ENCODE results near the gene APC2.

Gene APC2

GRCh38 chr19:1494115-1494815 lies 44.3 kb downstream of the APC2 start:
- H2AFZ ChIP-seq (ENCODE audit: low read depth, low read length), result no peak overlapping the region
- H3K4me1 ChIP-seq (ENCODE audit: low read length), result no peaks in the 10 kb centered on the region
- TF ChIP-seq CTCF (IDR thresholded peaks at IDR 0.05; ENCODE audit: low read depth, low read length), result no peak
- TF ChIP-seq EZH2phosphoT487 (IDR thresholded peaks at IDR 0.05; ENCODE audit: low read depth), result no peak
- H3K4me2 ChIP-seq (ENCODE audit: low read length), result no peak overlapping the region
- no peaks in the 10 kb centered on the region for H3K79me2 ChIP-seq (ENCODE audit: low read length)
- no peaks in the 10 kb centered on the region for H3K9me3 ChIP-seq (ENCODE audit: insufficient read depth, low read length)
- no peak overlapping the region for H3K27ac ChIP-seq (ENCODE audit: low read length)
- no peak overlapping the region for H3K4me3 ChIP-seq (ENCODE audit: low read length)
- no peaks in the 10 kb centered on the region for H3K27me3 ChIP-seq (ENCODE audit: low read depth, low read length)
- H4K20me1 ChIP-seq (ENCODE audit: insufficient read depth, low read length), result no peaks in the 10 kb centered on the region
- no peak overlapping the region for H3K9ac ChIP-seq (ENCODE audit: low read length)
- no peaks in the 10 kb centered on the region for H3K36me3 ChIP-seq (replicated peaks; ENCODE audit: low read depth, low read length)

- Histone ChIP-seq H2AFZ (ENCODE audit: low read depth, low read length) (no peak overlapping the region), H3K4me3 (ENCODE audit: low read length) (no peak overlapping the region), H3K4me2 (ENCODE audit: low read length) (no peak overlapping the region), H3K79me2 (ENCODE audit: low read length) (no peaks in the 10 kb centered on the region), H3K27me3 (ENCODE audit: low read depth, low read length) (no peaks in the 10 kb centered on the region), H3K27ac (ENCODE audit: low read length) (no peak overlapping the region), H3K9ac (ENCODE audit: low read length) (no peak overlapping the region), H4K20me1 (ENCODE audit: insufficient read depth, low read length) (no peaks in the 10 kb centered on the region), H3K9me3 (ENCODE audit: insufficient read depth, low read length) (no peaks in the 10 kb centered on the region), H3K4me1 (ENCODE audit: low read length) (no peaks in the 10 kb centered on the region), H3K36me3 (replicated peaks; ENCODE audit: low read depth, low read length) (no peaks in the 10 kb centered on the region)
- TF ChIP-seq EZH2phosphoT487 (IDR thresholded peaks at IDR 0.05; ENCODE audit: low read depth), result no peak
These were observed 45.3 kb downstream of the APC2 start for GRCh38 chr19:1495051-1495798.

- Histone ChIP-seq H4K20me1 (ENCODE audit: insufficient read depth, low read length) (no peaks in the 10 kb centered on the region), H3K79me2 (ENCODE audit: low read length) (no peaks in the 10 kb centered on the region), H3K4me1 (ENCODE audit: low read length) (no peaks in the 10 kb centered on the region), H3K9ac (ENCODE audit: low read length) (no peak overlapping the region), H3K4me2 (ENCODE audit: low read length) (no peak overlapping the region), H3K27ac (ENCODE audit: low read length) (no peak overlapping the region), H3K4me3 (ENCODE audit: low read length) (no peak overlapping the region), H3K36me3 (replicated peaks; ENCODE audit: low read depth, low read length) (no peaks in the 10 kb centered on the region), H2AFZ (ENCODE audit: low read depth, low read length) (no peak overlapping the region), H3K27me3 (ENCODE audit: low read depth, low read length) (no peaks in the 10 kb centered on the region), H3K9me3 (ENCODE audit: insufficient read depth, low read length) (no peaks in the 10 kb centered on the region)
- no peak for TF ChIP-seq EZH2phosphoT487 (IDR thresholded peaks at IDR 0.05; ENCODE audit: low read depth)
- no peak for TF ChIP-seq CTCF (IDR thresholded peaks at IDR 0.05; ENCODE audit: low read depth, low read length)
These were observed 46.1 kb downstream of the APC2 start for GRCh38 chr19:1495799-1496713.

- Histone ChIP-seq H3K9me3 (ENCODE audit: insufficient read depth, low read length) (no peaks in the 10 kb centered on the region), H2AFZ (ENCODE audit: low read depth, low read length) (no peak overlapping the region), H3K4me1 (ENCODE audit: low read length) (no peaks in the 10 kb centered on the region), H3K4me3 (ENCODE audit: low read length) (no peak overlapping the region), H3K4me2 (ENCODE audit: low read length) (no peak overlapping the region), H3K27me3 (ENCODE audit: low read depth, low read length) (no peaks in the 10 kb centered on the region), H4K20me1 (ENCODE audit: insufficient read depth, low read length) (no peaks in the 10 kb centered on the region), H3K79me2 (ENCODE audit: low read length) (no peaks in the 10 kb centered on the region), H3K36me3 (replicated peaks; ENCODE audit: low read depth, low read length) (no peaks in the 10 kb centered on the region), H3K27ac (ENCODE audit: low read length) (no peak overlapping the region), H3K9ac (ENCODE audit: low read length) (no peak overlapping the region)
- TF ChIP-seq CTCF (IDR thresholded peaks at IDR 0.05; ENCODE audit: low read depth, low read length), result no peak
- no peak for TF ChIP-seq EZH2phosphoT487 (IDR thresholded peaks at IDR 0.05; ENCODE audit: low read depth)
These were observed 47.0 kb downstream of the APC2 start for GRCh38 chr19:1496714-1497577.
